T47D (cell line): ENCODE results near the gene RPL3.

Source experiments
- DNase-seq, 2 experiments: peaks; one replicate each; pipeline versions ENCODE4 v3.0.0 to v3.0.0-alpha.2; 2011 to 2012; ENCODE audit warnings: low read depth in 1 of 2, low spot score in 1 of 2
- JUND ChIP-seq: IDR thresholded peaks from 2 replicates; pipeline ENCODE4 v1.6.1; 2012; ENCODE audit warnings: low read depth
- in situ Hi-C: cut with HindIII; loops from 2 replicates; pipeline ENCODE4 v1.10.0; 2016; ENCODE audit warnings: low sequenced_read_pairs, low pct_unique_long_range_greater_than_20kb

Gene RPL3

DNA sequence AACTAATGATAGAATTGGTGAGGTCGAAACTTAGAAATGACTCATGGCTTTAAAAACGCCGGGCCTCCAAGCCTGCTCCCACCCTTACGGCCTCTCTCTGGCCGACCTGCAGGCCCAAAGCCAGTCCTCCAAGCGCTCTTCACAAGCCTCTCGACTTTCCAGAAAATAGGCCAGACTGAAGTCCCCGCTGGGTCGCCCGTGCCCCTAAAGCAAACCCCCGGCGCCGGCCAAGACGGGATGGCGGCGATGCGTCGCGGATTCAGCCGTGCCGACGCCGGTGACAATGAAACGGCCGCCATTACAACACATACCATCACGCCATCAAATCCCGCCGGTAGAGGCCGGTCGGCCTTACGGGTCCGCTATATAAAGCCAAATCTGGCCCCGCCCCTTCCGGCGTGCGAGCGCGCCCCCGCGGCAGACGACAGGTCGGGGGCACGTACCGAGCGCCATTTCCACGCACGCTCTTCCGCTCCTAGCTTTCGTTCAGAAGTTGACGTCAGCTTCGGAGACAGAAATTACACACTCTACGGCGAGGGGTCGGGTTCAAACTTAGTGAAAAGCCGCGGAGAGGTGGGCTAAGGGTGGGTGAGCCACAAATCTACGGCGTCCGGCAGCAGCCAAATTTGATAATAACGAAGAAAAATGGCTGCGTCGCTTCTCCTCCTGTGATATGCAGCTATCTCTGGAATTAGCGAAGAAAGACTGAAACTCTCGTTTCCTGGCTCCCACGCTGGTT is at the start of gene RPL3:
RPL3 (minus strand) TSS at position 340 of the 739 bp plus-strand sequence; CDS start at position 314, 26 bp downstream.
- in situ Hi-C loops = no loop called here
- peak; percentile 69 to 94 for DNase-seq
- TF ChIP-seq JUND = no peak

DNA sequence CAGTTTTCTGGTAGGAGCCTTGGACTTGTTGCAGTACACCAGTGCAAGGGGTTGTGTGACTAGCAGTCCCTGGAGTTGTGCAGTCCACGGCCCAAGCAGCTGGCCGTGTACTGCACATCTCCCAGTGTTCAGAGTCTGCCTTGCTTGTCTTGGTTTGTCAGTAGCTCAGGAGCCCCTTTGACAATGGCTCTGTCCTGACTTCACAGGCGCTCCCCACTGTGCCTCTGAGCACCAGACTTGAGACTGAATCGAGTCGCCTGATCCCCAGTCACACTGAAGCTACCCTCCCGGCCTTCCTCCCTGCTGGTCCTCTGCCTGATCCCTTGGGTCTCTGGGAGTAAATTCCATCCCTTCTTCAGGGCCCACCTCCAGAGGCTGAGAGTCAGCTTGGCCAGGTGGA is 49.8 kb upstream of the RPL3 start:
- no peak for DNase-seq
- in situ Hi-C loops = no loop called here
- no peak for TF ChIP-seq JUND

DNA sequence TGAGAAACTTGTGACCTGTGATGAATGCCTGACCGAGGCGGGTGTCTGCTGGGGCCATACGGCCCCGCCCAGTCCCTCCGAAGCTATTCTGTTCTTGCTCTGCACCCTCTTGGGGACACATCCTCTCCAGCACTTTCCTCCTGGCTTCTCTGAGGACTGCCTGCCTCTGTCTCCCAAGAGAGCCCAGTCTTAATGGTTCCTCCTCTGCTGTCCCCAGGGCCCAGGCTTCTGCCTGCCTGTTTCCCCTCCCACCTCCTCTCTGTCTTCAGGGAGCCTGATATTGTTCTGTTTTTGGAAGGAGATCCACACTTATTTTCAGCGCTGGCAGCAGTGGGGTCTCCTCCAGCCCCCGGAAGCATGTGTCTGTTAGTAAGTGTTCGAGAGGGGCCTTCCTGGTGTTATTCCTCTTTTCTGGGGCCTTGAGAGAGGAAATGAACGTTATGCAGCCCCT is 49.1 kb upstream of the RPL3 start:
- in situ Hi-C loops = no loop called here
- DNase-seq = no peak
- no peak for TF ChIP-seq JUND

DNA sequence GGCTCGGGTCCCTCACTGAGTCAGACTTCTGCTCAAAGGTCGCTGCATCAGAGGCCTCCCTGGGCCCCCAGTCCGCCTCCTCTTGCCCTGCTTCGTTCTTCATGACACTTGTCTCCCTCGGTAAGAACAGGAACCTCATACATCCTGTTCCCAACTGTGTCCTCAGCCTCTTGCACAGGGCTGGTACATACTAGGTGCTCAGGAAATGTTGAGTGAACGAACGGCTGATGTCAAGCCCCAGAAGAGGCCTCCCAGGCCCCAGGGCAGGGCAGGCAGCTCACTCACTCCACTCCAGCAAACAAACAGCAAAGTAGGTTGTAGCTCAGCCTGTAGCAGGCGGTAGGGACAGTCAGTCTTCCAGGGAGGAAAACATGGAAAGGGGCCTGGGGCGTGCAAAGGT is 47.6 kb upstream of the RPL3 start:
- in situ Hi-C loops = no loop called here
- no peak for TF ChIP-seq JUND

DNA sequence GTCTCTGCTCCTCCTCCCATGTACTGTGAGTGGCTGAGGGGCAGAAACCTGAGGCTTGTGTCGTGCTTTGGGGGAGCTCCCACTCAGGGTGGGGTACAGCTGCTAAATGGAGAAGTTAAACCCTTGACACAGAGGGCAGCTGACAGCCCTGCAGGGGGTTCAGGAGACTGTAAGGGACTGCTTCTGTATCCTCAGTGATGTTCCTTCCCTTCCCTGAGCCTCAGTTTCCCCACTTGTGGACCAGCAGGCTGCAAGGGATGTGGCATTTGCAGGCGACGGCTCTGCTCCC is 46.0 kb upstream of the RPL3 start:
- TF ChIP-seq JUND = no peak
- no peak for DNase-seq
- in situ Hi-C loops = no loop called here

More for the DNA sequence above, 47.6 kb upstream of the RPL3 start:
- no peak for DNase-seq

DNA sequence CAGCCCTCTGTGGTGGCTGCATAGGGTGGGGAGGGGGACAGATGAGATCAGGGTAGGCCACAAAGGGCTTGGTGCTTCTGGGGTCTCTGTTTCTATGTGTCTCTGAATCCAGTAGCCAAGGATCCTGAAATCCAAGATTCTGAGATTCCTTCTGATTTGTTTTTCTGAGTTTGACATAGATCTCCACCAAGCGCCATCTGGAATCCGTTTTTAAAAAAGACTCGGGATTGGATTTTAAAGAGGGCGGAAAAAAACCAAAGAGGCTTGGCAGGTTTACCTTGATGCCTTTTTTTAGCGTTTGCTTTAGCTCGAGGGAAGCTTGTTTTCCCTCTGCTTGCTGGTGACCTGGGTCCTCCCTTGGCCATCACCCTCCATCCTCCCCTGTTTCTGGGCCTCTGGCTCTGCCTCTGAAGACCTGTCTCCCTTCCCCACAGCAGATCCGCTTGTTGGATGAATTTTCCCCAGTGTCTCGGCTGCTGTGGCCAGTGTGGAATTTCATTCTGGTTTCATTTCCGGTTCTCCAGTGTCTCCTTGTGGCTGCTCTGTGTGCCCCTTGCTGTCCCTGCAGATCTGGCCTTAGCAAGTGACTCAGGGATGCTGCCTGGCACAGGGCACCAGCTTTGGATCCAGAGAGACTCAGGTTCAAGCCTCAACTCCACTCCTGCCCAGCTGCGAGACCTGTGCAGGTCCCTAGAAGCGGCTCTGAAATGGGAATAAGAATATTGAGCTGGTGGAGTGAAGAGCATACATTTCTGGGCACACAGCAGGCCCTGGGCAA is 45.5 kb upstream of the RPL3 start:
- in situ Hi-C loops = no loop called here
- peak in 1 of 2 experiments; percentile 66 for DNase-seq
- no peak for TF ChIP-seq JUND

DNA sequence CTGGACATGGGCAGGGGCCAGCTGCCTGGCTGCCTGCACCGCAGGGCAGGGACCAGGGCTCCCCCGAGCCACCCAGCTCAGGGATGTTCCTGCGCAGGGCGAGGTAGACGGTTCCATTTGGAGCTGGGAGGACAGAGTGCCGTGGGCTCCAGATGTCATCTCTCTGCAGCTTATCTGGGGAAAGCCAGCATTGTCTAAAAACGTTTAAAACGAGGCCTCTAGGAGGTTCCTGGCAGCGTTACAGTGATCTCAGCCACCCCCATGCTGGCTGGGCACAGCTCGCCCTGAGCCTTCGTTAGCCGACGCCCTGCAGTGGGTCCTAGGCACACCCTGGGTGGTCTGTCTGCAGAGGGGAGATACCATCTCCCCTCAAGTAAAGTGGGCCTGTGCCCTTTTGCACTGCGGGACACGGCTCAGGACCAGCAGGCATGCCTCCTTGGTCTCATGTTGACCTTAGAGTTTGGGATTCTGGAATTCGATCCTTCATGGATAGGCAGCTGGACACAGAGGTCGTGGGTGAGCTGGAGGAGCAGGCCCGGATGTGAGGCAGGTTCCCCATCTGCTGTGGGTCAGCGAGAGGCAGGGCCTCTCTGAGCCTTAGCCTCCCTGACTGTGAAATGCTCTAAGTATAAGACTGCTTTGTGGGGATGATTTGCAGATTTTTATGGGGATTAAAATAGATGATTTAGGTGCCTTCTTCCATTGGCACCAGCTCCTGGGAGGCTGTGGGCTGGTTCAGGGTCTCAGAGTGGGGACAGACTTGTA is 44.5 kb upstream of the RPL3 start:
- no peak for TF ChIP-seq JUND
- in situ Hi-C loops = no loop called here
- peak in 1 of 2 experiments; percentile 54 for DNase-seq

DNA sequence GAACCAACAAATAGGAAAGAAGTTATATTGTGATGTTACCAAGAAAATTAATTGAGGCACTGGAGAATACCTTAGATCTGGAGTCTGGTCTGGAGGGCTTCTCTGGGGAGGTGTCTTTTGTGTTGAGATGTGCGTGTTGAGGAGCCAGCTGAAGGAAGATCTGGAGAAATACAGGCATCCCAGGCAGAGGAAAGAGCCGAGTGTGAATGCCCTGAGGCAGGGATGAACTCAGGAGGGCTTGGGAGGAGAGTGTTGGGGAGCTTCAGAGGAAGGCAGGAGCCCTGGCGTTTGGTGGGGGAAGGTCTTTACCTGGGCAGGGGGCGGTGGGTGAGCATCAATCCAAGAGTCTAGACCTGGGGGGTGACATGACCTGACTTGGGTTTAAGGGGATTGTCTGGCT is 43.5 kb upstream of the RPL3 start:
- no peak for TF ChIP-seq JUND
- in situ Hi-C loops = no loop called here
- DNase-seq = no peak

DNA sequence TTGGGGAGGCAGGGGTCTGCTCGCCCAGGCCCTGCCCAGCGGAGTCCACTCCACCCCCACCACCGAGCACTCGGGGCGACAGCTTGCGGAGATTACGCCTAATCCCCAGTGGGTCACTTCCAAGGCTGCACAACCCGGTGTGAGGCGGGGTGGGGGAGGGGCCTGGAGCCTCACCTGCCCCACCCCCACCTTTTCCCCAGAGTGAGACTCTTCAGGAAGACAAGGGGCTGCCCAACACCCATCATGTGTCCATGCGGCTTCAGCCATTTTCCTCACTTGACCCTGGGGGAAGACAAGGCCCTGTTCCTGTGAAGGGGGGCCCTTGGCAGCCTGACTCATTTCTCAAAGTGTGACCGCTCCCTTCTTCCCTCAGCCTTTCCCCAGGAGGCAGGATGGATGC is 42.8 kb upstream of the RPL3 start:
- in situ Hi-C loops = no loop called here
- no peak for TF ChIP-seq JUND
- no peak for DNase-seq

DNA sequence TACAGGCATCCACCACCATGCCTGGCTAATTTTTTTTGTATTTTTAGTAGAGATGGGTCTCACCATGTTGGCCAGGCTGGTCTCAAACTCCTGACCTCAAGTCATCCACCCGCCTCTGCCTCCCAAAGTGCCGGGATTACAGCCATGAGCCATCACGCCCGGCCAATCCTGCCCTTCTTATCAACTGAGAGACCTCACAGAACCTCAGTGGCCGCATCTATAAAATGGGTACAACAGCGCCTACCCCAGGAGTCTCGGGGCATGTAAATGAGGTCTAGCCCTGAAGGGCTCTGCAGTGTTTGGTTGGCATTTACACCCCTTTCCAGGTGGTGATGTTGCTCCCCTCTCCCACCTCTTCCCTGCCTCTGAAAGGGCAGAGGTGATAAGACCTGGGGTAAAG is 42.1 kb upstream of the RPL3 start:
- in situ Hi-C loops = no loop called here
- TF ChIP-seq JUND = no peak
- no peak for DNase-seq

DNA sequence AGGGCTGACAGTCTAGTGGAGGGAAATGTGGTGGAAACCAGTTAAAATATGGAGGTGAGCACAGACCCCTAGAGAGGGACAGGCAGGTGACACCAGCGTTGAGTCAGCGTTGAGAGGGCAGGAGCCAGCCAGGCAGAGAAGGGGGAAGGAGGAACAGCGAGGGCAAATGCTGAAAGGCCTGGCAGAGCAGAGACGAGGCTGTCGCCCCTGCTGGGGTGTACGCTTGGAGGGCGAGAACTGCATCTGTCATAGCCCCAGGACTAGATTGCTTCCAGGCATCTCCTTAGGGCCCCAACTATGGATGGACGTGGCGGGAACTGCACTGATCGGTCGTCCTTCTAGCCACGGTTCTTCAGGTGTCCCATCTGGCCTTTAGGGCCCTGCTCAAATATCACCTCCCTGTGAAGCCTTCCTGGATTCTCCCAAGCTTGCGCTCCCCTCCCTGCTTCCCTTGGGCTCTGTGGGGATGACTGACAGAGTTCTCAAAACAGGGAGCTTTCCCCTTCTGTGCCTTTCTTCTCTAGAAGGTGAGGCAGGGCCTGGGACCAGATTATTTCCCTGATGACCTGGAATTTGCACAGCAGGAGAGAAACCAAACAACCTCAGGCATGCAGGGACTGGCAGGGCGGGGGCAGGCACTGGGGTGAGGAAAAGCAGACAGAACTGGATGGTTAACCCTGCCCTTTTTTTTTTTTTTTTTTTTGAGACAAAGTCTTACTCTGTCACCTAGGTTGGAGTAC is 41.4 kb upstream of the RPL3 start:
- no peak for TF ChIP-seq JUND
- peak; percentile 77 to 92 for DNase-seq
- in situ Hi-C loops = no loop called here

DNA sequence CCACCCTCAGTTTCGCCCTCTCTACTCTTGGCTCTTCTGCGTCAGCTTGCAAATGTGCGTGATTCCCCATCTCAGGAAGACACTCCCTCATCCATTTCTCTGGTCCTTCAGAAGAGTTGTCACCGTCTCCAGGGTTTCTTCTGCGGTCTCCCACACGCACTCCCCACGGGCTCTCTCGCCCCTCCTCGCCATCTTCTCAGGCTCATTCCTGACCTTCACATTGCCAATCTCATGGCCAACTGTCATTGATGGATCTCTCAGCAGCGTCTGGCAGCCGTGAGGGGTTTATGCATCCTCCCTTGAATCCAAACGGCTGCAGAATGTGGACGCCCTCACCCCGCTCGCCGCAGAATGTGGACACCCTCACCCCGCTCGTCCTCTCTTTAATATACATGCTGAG is 40.8 kb upstream of the RPL3 start:
- in situ Hi-C loops = no loop called here
- no peak for TF ChIP-seq JUND
- DNase-seq = no peak
